ENCODE data around the gene USP32.

Gene USP32

GRCh38 chr17:60278237-60278636 lies 113.7 kb downstream of the USP32 start:
- no peaks in the 10 kb centered on the region for H3K4me1 ChIP-seq (ENCODE audit: insufficient read depth, insufficient read length)
- no peak overlapping the region for H3K4me3 ChIP-seq (ENCODE audit: insufficient read length, low read depth)
- TF ChIP-seq SUZ12 (IDR thresholded peaks at IDR 0.05; ENCODE audit: extremely low read depth, insufficient read depth, insufficient read length) (no peak), ZNF274 (IDR thresholded peaks at IDR 0.05; ENCODE audit: low read depth, low read length) (no peak), YY1 (IDR thresholded peaks at IDR 0.05; ENCODE audit: insufficient read depth, insufficient read length) (no peak)
- DNase-seq (ENCODE audit: low read depth, low spot score), result no peak
- no peaks in the 10 kb centered on the region for H3K27me3 ChIP-seq (ENCODE audit: insufficient read depth, insufficient read length)
- H3K9ac ChIP-seq (ENCODE audit: insufficient read length, low read depth), result no peak overlapping the region
- no peaks in the 10 kb centered on the region for H3K9me3 ChIP-seq (ENCODE audit: insufficient read depth, low read length)
- H3K36me3 ChIP-seq (ENCODE audit: insufficient read depth, insufficient read length, low read length), result peaks cover 3% of the 10 kb centered on the region

DNA sequence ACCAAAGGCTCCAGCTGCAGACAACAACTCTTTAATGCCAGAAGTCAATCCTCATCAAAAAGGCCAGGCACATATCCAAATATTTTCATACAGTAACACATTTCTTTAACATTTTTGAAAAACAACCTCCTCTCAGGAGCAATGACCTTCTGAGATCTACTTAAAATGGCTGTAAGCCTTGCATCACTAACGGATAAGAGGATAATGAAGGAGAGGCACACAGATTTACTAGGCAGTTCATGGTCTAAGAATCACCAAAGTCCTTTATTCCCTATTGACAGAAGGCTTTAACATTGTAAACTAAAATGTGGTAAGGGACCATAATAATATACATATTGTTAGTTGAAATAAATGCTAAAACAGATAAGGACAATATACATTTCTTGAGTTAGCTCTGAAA lies 114.7 kb downstream of the USP32 start:
- no peak overlapping the region for H3K4me3 ChIP-seq (ENCODE audit: insufficient read length, low read depth)
- no peak overlapping the region for H3K9ac ChIP-seq (ENCODE audit: insufficient read length, low read depth)
- H3K27me3 ChIP-seq (ENCODE audit: insufficient read depth, insufficient read length), result no peaks in the 10 kb centered on the region
- H3K36me3 ChIP-seq (ENCODE audit: insufficient read depth, insufficient read length, low read length), result peaks cover 3% of the 10 kb centered on the region
- no peaks in the 10 kb centered on the region for H3K9me3 ChIP-seq (ENCODE audit: insufficient read depth, low read length)
- no peaks in the 10 kb centered on the region for H3K4me1 ChIP-seq (ENCODE audit: insufficient read depth, insufficient read length)
- DNase-seq (ENCODE audit: low read depth, low spot score), result no peak
- TF ChIP-seq SUZ12 (IDR thresholded peaks at IDR 0.05; ENCODE audit: extremely low read depth, insufficient read depth, insufficient read length) (no peak), YY1 (IDR thresholded peaks at IDR 0.05; ENCODE audit: insufficient read depth, insufficient read length) (no peak), ZNF274 (IDR thresholded peaks at IDR 0.05; ENCODE audit: low read depth, low read length) (no peak)

DNA sequence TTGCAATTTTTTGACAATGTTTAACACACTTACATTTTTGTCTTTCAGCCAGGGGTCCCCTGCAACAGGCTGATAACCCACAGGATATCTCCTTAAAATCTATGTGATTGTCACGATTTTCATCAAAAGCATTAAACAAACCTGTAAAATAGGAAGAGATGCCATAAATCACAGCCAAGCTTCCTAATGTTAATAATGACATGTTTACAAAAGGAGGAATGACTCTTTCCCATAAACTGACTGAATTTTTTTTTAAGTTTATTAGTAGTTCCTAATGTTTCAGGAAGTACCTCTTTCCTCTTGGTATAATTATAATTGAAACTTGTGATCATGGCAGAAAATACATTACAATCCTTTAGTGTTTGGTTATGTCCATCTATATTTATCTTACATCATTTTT lies 122.5 kb downstream of the USP32 start:
- peaks cover 30% of the 10 kb centered on the region for H3K36me3 ChIP-seq (ENCODE audit: insufficient read depth, insufficient read length, low read length)
- no peak for DNase-seq (ENCODE audit: low read depth, low spot score)
- H3K4me3 ChIP-seq (ENCODE audit: insufficient read length, low read depth), result no peak overlapping the region
- H3K9me3 ChIP-seq (ENCODE audit: insufficient read depth, low read length), result no peaks in the 10 kb centered on the region
- H3K4me1 ChIP-seq (ENCODE audit: insufficient read depth, insufficient read length), result no peaks in the 10 kb centered on the region
- no peaks in the 10 kb centered on the region for H3K27me3 ChIP-seq (ENCODE audit: insufficient read depth, insufficient read length)
- TF ChIP-seq YY1 (IDR thresholded peaks at IDR 0.05; ENCODE audit: insufficient read depth, insufficient read length), result no peak
- no peak for TF ChIP-seq ZNF274 (IDR thresholded peaks at IDR 0.05; ENCODE audit: low read depth, low read length)
- no peak overlapping the region for H3K9ac ChIP-seq (ENCODE audit: insufficient read length, low read depth)

- no peaks in the 10 kb centered on the region for H3K4me1 ChIP-seq (ENCODE audit: insufficient read depth, insufficient read length)
- no peaks in the 10 kb centered on the region for H3K27me3 ChIP-seq (ENCODE audit: insufficient read depth, insufficient read length)
- H3K36me3 ChIP-seq (ENCODE audit: insufficient read depth, insufficient read length, low read length), result peaks cover 22% of the 10 kb centered on the region
- no peaks in the 10 kb centered on the region for H3K9me3 ChIP-seq (ENCODE audit: insufficient read depth, low read length)
- no peak for TF ChIP-seq SUZ12 (IDR thresholded peaks at IDR 0.05; ENCODE audit: extremely low read depth, insufficient read depth, insufficient read length)
- no peak for TF ChIP-seq ZNF274 (IDR thresholded peaks at IDR 0.05; ENCODE audit: low read depth, low read length)
- TF ChIP-seq YY1 (IDR thresholded peaks at IDR 0.05; ENCODE audit: insufficient read depth, insufficient read length), result no peak
- H3K4me3 ChIP-seq (ENCODE audit: insufficient read length, low read depth), result no peak overlapping the region
- no peak overlapping the region for H3K9ac ChIP-seq (ENCODE audit: insufficient read length, low read depth)
- DNase-seq (ENCODE audit: low read depth, low spot score), result no peak
Observed at GRCh38 chr17:60260540-60260939, 131.4 kb downstream of the USP32 start.

- no peak overlapping the region for H3K4me3 ChIP-seq (ENCODE audit: insufficient read length, low read depth)
- H3K9me3 ChIP-seq (ENCODE audit: insufficient read depth, low read length), result no peaks in the 10 kb centered on the region
- H3K36me3 ChIP-seq (ENCODE audit: insufficient read depth, insufficient read length, low read length), result peaks cover 21% of the 10 kb centered on the region
- no peak overlapping the region for H3K9ac ChIP-seq (ENCODE audit: insufficient read length, low read depth)
- no peaks in the 10 kb centered on the region for H3K4me1 ChIP-seq (ENCODE audit: insufficient read depth, insufficient read length)
- TF ChIP-seq YY1 (IDR thresholded peaks at IDR 0.05; ENCODE audit: insufficient read depth, insufficient read length), result no peak
- no peak for TF ChIP-seq SUZ12 (IDR thresholded peaks at IDR 0.05; ENCODE audit: extremely low read depth, insufficient read depth, insufficient read length)
- TF ChIP-seq ZNF274 (IDR thresholded peaks at IDR 0.05; ENCODE audit: low read depth, low read length), result no peak
- DNase-seq (ENCODE audit: low read depth, low spot score), result no peak
- H3K27me3 ChIP-seq (ENCODE audit: insufficient read depth, insufficient read length), result no peaks in the 10 kb centered on the region
Observed at GRCh38 chr17:60258313-60258712, 133.6 kb downstream of the USP32 start.

GRCh38 chr17:60256174-60256573 lies 135.8 kb downstream of the USP32 start:
- no peak overlapping the region for H3K4me3 ChIP-seq (ENCODE audit: insufficient read length, low read depth)
- TF ChIP-seq YY1 (IDR thresholded peaks at IDR 0.05; ENCODE audit: insufficient read depth, insufficient read length), result no peak
- no peak for TF ChIP-seq ZNF274 (IDR thresholded peaks at IDR 0.05; ENCODE audit: low read depth, low read length)
- no peak for TF ChIP-seq SUZ12 (IDR thresholded peaks at IDR 0.05; ENCODE audit: extremely low read depth, insufficient read depth, insufficient read length)
- H3K4me1 ChIP-seq (ENCODE audit: insufficient read depth, insufficient read length), result no peaks in the 10 kb centered on the region
- H3K9ac ChIP-seq (ENCODE audit: insufficient read length, low read depth), result no peak overlapping the region
- no peak for DNase-seq (ENCODE audit: low read depth, low spot score)
- H3K27me3 ChIP-seq (ENCODE audit: insufficient read depth, insufficient read length), result no peaks in the 10 kb centered on the region
- H3K9me3 ChIP-seq (ENCODE audit: insufficient read depth, low read length), result no peaks in the 10 kb centered on the region
- peaks cover 34% of the 10 kb centered on the region for H3K36me3 ChIP-seq (ENCODE audit: insufficient read depth, insufficient read length, low read length)

GRCh38 chr17:60253048-60253447 lies 138.9 kb downstream of the USP32 start:
- no peak overlapping the region for H3K9ac ChIP-seq (ENCODE audit: insufficient read length, low read depth)
- H3K9me3 ChIP-seq (ENCODE audit: insufficient read depth, low read length), result no peaks in the 10 kb centered on the region
- H3K27me3 ChIP-seq (ENCODE audit: insufficient read depth, insufficient read length), result no peaks in the 10 kb centered on the region
- no peak for DNase-seq (ENCODE audit: low read depth, low spot score)
- H3K36me3 ChIP-seq (ENCODE audit: insufficient read depth, insufficient read length, low read length), result peaks cover 39% of the 10 kb centered on the region
- no peak overlapping the region for H3K4me3 ChIP-seq (ENCODE audit: insufficient read length, low read depth)
- no peaks in the 10 kb centered on the region for H3K4me1 ChIP-seq (ENCODE audit: insufficient read depth, insufficient read length)
- no peak for TF ChIP-seq ZNF274 (IDR thresholded peaks at IDR 0.05; ENCODE audit: low read depth, low read length)
- TF ChIP-seq SUZ12 (IDR thresholded peaks at IDR 0.05; ENCODE audit: extremely low read depth, insufficient read depth, insufficient read length), result no peak
- TF ChIP-seq YY1 (IDR thresholded peaks at IDR 0.05; ENCODE audit: insufficient read depth, insufficient read length), result no peak

- H3K4me3 ChIP-seq (ENCODE audit: insufficient read length, low read depth), result no peak overlapping the region
- no peaks in the 10 kb centered on the region for H3K9me3 ChIP-seq (ENCODE audit: insufficient read depth, low read length)
- H3K9ac ChIP-seq (ENCODE audit: insufficient read length, low read depth), result no peak overlapping the region
- no peaks in the 10 kb centered on the region for H3K4me1 ChIP-seq (ENCODE audit: insufficient read depth, insufficient read length)
- DNase-seq (ENCODE audit: low read depth, low spot score), result no peak
- TF ChIP-seq ZNF274 (IDR thresholded peaks at IDR 0.05; ENCODE audit: low read depth, low read length) (no peak), SUZ12 (IDR thresholded peaks at IDR 0.05; ENCODE audit: extremely low read depth, insufficient read depth, insufficient read length) (no peak), YY1 (IDR thresholded peaks at IDR 0.05; ENCODE audit: insufficient read depth, insufficient read length) (no peak)
- no peaks in the 10 kb centered on the region for H3K27me3 ChIP-seq (ENCODE audit: insufficient read depth, insufficient read length)
- peaks cover 34% of the 10 kb centered on the region for H3K36me3 ChIP-seq (ENCODE audit: insufficient read depth, insufficient read length, low read length)
Observed at GRCh38 chr17:60252459-60252858, 139.5 kb downstream of the USP32 start.
